HL-60 (cell line): ENCODE measurements around the gene BPGM.

Experiments used
- DNase-seq, 2 experiments: peaks; one replicate each; pipeline ENCODE4 v3.0.0-alpha.2; 2010 to 2020; ENCODE audit warnings: low read depth in 1 of 2, low spot score in 1 of 2
- H3K27ac ChIP-seq: fragments of 250-450 bp; sonication (Bioruptor Pico); replicated peaks from 2 replicates; pipeline ENCODE4 v1.5.1; 2020; ENCODE audit warnings: mild to moderate bottlenecking, moderate library complexity
- H3K27me3 ChIP-seq: fragments of 250-450 bp; sonication (Bioruptor Pico); 2 replicates; pipeline ENCODE4 v1.5.1; 2021; ENCODE audit warnings: mild to moderate bottlenecking, moderate library complexity; ENCODE audit not compliant: insufficient read depth, poor library complexity, severe bottlenecking
- H3K4me3 ChIP-seq: replicated peaks from 2 replicates; pipeline ENCODE4 v1.5.1; 2011; ENCODE audit warnings: mild to moderate bottlenecking, control low read depth, low read length; ENCODE audit not compliant: insufficient read depth
- CTCF ChIP-seq: IDR thresholded peaks from one replicate; pipeline ENCODE4 v1.5.1; 2011; ENCODE audit warnings: low read length, control low read depth, inconsistent platforms; ENCODE audit not compliant: insufficient read depth
- GABPA ChIP-seq: IDR thresholded peaks from 2 replicates; pipeline ENCODE4 v1.6.1; 2012; ENCODE audit warnings: low read depth
- POLR2AphosphoS5 ChIP-seq: IDR thresholded peaks from 2 replicates; pipeline ENCODE4 v1.6.1; 2012; ENCODE audit warnings: low read depth
- REST ChIP-seq: IDR thresholded peaks from 2 replicates; pipeline ENCODE4 v1.6.1; 2012; ENCODE audit warnings: low read depth; ENCODE audit not compliant: insufficient replicate concordance
- SPI1 ChIP-seq: IDR thresholded peaks from 2 replicates; pipeline ENCODE4 v1.6.1; 2012; ENCODE audit warnings: low read depth, mild to moderate bottlenecking, borderline replicate concordance

BPGM gene

GRCh38 chr7:134699021-134699818 lies 52.6 kb downstream of the BPGM start:
- no peak overlapping the region for H3K27ac ChIP-seq
- no peak overlapping the region for H3K4me3 ChIP-seq
- no peak for TF ChIP-seq SPI1
- no peaks in the 10 kb centered on the region for H3K27me3 ChIP-seq
- no peak for DNase-seq

GRCh38 chr7:134699899-134700298 lies 53.2 kb downstream of the BPGM start:
- H3K27me3 ChIP-seq: no peaks in the 10 kb centered on the region
- no peak overlapping the region for H3K27ac ChIP-seq
- no peak overlapping the region for H3K4me3 ChIP-seq
- no peak for DNase-seq
- TF ChIP-seq SPI1 (no peak), GABPA (no peak), POLR2AphosphoS5 (no peak), CTCF (no peak), REST (no peak)

GRCh38 chr7:134701272-134701671 lies 54.6 kb downstream of the BPGM start:
- Histone ChIP-seq H3K4me3 (no peak overlapping the region), H3K27me3 (no peaks in the 10 kb centered on the region), H3K27ac (no peak overlapping the region)
- TF ChIP-seq REST (no peak), CTCF (peak; percentile 16)
- DNase-seq: peak in 1 of 2 experiments; percentile 10

- no peak overlapping the region for H3K4me3 ChIP-seq
- TF ChIP-seq SPI1: no peak
- no peak for TF ChIP-seq GABPA
- no peak for TF ChIP-seq REST
- TF ChIP-seq POLR2AphosphoS5: no peak
- no peak for TF ChIP-seq CTCF
- H3K27me3 ChIP-seq: no peaks in the 10 kb centered on the region
- DNase-seq: no peak
- no peak overlapping the region for H3K27ac ChIP-seq
Observed at GRCh38 chr7:134702366-134703240, 56.0 kb downstream of the BPGM start.
